GM19468 (cell line): ENCODE results near the gene KRTAP4-3.
"Not testable (repeated sequence)": the region's sequence is repeated elsewhere in the genome, so short reads cannot be mapped to it uniquely, and the experiment has no call there.

Experiments used
- ATAC-seq: cut with Tn5 transposase; IDR thresholded peaks from one replicate; pipeline ENCODE4 v1.9.1; 2021; ENCODE audit warnings: mild to moderate bottlenecking, moderate library complexity, moderate number of reproducible peaks; ENCODE audit not compliant: unreplicated experiment; ENCODE audit errors: extremely low read depth

The KRTAP4-3 gene

GRCh38 chr17:41168121-41168520 is at the start of gene KRTAP4-3:
Gene KRTAP4-3, minus strand, starts transcription at chr17:41168221. Its CDS starts 49 bp downstream, at chr17:41168172.
- ATAC-seq = no peak

DNA sequence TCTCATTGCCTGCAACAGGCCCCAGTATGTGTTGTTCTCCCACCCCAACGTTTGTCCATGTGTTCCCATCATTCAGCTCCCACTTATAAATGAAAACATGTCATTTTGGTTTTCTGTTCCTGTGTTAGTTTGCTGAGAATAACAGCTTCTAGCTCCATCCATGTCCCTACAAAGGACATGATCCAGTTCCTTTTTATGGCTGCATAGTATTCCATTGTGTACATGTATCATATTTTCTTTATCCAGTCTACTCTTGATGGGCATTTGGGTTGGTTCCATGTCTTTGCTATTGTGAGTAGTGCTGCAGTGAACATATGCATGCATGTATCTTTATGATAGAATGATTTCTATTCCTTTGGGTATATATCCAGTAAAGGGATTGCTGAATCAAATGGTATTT is 47.7 kb upstream of the KRTAP4-3 start:
- ATAC-seq = no peak

- no peak for ATAC-seq
These were observed 44.6 kb upstream of the KRTAP4-3 start for GRCh38 chr17:41212524-41213169.

DNA sequence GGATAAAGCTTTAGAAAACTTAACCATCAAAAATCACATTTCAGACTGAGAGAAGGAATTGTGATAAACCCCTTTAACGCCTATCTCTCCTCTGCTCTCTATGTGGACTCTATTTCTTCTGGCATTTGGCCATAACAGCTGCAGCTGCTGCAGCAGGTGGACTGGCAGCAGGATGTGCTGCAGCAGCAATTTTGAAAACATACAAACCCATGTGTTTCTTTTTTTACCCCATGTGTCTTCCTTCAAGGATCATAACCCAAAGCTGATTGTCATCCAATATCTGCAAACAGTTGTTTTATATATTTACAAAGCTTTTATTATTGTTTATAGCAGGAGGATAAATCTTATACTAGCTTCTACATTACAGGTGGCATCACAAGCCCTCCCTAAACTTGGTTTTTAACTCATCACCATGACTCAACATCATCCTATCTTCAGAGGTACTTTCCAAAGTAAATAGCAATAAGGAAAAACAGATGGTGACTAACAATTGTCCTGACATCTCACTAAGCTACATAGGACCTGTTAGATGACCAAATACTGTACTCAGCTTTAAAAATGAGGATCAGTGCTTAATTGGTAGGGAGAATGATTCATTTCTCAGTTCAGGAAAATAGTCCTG is 43.9 kb upstream of the KRTAP4-3 start:
- ATAC-seq = no peak

- no peak for ATAC-seq
These were observed 31.5 kb upstream of the KRTAP4-3 start for GRCh38 chr17:41199421-41200078.

- ATAC-seq = no peak
These were observed 28.0 kb upstream of the KRTAP4-3 start for GRCh38 chr17:41196068-41196467.

- ATAC-seq = no peak
These were observed 22.3 kb upstream of the KRTAP4-3 start for GRCh38 chr17:41190328-41190727.

GRCh38 chr17:41189837-41190318 is 21.9 kb upstream of the KRTAP4-3 start, which contains the start of gene KRTAP9-1:
Gene KRTAP9-1, plus strand, starts transcription at chr17:41189887. Its CDS starts 0 bp downstream, at chr17:41189887.
- not testable (repeated sequence) for ATAC-seq

- no peak for ATAC-seq
These were observed 18.9 kb upstream of the KRTAP4-3 start for GRCh38 chr17:41186872-41187271.

GRCh38 chr17:41185001-41185400 is 17.0 kb upstream of the KRTAP4-3 start:
- no peak for ATAC-seq

GRCh38 chr17:41184480-41184961 is 16.5 kb upstream of the KRTAP4-3 start, which contains the start of gene KRTAP4-1:
Gene KRTAP4-1, minus strand, starts transcription at chr17:41184911. Its CDS starts 57 bp downstream, at chr17:41184854.
- no peak for ATAC-seq

- no peak for ATAC-seq
These were observed 11.0 kb upstream of the KRTAP4-3 start for GRCh38 chr17:41178843-41179616.

DNA sequence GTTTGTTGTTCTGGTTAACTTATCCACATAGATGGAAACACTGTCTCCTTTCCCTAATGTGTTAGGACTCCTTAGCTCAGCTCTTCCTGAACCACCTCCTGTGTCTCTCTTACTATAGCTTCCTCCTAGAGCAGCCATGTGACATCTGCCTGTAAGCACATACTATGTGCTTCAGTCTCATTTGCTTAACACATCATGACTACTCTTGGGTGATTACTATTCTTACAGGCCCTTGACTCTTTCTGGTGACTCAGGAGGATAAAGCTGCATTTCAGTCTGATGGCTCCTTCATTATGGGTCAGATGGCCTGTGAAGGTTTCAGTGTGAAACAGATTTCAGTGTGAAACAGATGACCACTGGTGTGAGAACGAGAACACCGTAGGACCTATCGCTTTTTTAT is 10.3 kb upstream of the KRTAP4-3 start:
- no peak for ATAC-seq

DNA sequence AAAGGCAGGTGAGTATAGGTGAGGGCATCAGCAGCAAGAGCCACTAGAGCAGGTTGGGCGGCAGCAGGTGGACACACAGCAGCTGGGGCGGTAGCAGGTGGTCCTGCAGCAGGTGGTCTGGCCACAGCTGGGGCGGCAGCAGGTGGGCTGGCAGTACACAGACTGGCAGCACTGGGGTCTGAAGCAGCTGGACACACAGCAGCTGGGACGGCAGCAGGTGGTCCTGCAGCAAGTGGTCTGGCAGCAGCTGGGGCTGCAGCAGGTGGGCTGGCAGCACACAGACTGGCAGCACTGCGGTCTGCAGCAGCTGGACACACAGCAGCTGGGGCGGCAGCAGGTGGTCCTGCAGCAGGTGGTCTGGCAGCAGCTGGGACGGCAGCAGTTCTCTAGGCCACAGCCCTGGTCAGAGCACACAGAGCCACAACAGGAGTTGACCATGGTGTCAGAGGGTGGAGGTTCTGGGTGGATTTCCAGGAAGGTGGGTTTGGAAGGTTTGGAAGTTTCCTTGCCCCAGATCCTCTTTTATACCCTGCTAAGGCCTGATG is 9.8 kb upstream of the KRTAP4-3 start, which contains the start of gene KRTAP4-2:
Gene KRTAP4-2 (minus strand): TSS at position 495 of the 545 bp plus-strand sequence. CDS start 57 bp downstream, at position 438.
- ATAC-seq = no peak

DNA sequence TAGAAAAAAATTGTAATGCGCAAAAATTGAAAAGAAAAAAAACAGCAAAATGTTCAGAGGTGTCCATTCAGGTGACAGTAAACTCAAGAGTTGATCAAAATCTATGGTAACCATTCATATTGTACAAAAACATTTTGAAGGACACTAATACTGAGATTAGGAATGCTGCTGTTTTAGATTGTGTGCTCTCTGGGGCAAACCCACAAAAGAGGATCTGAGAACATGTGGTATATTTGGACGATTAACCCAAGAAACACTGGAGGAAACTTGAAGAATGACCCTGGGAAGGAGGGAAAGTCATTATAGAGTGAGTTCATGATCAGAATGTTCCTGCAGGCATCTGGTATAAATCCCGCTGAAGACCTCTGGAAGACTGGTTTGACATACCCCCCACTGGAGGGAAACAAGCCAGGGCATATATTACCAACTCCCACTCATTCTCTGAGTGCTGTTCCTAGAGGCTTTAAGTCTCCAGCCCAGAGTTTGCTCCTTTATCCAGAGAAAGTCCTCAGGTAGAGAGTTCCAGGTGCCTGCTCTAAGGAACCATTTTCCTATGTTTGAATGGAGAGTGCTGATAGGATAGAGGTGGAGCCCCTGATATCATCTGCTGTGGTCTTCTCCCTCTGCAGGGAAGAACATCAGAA is 8.8 kb upstream of the KRTAP4-3 start:
- peak; percentile 14 for ATAC-seq

- ATAC-seq = no peak
These were observed 3.9 kb upstream of the KRTAP4-3 start for GRCh38 chr17:41171886-41172285.

DNA sequence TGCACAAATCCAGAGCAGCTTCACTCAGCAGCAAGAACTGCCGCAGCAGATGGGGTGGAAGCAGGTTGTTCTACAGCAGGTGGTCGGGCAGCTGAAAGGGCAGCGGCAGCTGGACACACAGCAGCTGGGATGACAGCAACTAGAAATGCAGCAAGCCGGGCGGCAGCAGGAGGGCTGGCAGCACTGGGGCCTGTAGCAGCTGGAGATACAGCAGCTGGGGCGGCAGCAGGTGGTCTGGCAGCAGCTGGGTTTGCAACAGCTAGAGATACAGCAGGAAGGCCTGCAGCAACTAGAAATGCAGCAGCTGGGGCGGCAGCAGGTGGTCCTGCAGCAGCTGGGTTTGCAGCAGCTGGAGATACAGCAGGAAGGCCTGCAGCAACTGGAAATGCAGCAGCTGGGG is 460 bp downstream of the KRTAP4-3 start:
- no peak for ATAC-seq

GRCh38 chr17:41163828-41164227 is 4.2 kb downstream of the KRTAP4-3 start:
- ATAC-seq = no peak

- no peak for ATAC-seq
These were observed 7.4 kb downstream of the KRTAP4-3 start, which contains the start of gene KRTAP4-4 for GRCh38 chr17:41160648-41161047. Gene KRTAP4-4, minus strand, starts transcription at chr17:41160748. Its CDS starts 57 bp downstream, at chr17:41160691.
